ELR (cell line): ENCODE results near the gene GRK3.

ENCODE experiments used
- DNase-seq: peaks from one replicate; pipeline ENCODE4 v3.0.0-alpha.2; 2015; ENCODE audit warnings: low read depth

The GRK3 gene

DNA sequence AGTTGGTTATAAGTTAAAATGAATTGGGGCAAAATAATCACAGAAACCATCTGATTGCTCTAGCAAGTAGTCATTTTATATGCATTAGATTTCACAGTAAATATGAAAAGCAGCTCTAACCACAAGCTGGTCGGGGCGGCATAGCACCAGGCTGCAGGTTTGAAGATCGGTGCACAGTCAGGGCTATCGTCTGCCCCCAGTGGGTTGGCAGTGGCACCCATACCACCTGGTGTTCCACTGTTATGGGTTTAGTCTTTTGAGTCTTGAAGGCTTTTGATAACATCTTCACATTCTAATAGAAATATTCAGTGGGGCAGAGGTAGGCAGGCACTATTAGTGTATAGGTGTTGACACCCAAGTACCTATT is 62.1 kb downstream of the GRK3 start:
- DNase-seq = no peak

DNA sequence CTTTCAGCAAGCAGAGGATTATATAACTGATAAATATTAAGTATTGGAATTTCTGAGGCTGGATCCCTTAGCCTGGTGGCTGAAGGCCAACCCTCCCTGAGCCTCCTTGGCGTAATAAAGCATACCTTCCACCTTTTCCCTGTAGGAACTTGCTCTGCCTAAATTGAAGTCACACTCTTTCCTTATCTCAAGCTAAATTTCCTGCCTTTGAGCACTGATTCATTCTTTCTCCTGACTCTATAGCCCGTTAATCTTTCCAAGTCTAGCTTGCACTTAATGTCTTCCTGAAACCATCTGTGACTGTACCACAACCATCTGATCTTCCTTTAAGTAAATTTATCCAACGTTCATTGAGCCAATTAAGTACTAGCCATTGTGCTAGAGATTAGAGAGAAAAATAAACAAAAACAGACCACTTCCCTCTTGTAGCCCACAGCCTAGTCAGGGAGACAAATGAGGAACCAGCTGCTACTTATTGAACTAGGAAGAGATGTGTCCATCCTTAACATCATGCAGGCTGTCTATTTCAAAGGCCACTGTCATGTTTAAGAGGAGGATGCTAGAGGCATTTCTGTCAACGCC is 62.9 kb downstream of the GRK3 start:
- DNase-seq = no peak

DNA sequence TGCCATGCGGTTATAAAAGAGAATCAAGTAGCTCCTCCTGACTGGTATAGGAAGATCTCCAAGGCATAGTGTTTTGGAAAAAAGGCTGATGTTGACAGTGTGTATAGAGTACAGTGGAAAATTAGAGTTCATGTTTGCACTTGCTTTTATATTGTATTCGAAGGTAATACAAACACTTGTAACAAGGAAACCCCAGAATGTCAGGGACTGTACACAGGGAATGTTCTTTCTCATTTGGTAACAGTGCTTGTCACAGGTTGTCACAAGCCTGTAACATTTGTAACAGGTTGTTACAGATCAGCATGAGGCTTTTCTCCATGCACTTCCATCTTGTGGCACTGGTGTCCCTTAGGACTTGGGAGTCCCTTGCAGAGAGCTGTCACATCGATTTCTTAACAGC is 64.0 kb downstream of the GRK3 start:
- no peak for DNase-seq

DNA sequence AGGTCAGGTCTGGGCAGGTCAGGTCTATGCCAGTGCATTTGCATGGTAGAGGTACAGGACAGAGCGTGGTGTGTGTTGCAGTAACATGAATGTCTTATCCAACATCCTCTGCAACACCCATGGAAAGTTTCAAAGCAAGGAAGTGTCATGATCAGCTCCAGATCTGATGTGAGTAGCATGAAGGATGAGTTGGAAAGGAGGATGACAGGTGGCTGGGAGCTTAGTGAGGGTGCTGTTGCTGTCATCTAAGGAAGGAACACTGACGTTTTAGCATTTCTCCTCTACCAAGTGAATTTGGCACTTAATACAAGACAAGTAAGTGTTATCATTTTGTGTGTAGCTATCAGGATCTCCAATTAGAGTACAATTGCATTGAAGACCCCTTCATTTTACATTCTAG is 65.1 kb downstream of the GRK3 start:
- DNase-seq = no peak

DNA sequence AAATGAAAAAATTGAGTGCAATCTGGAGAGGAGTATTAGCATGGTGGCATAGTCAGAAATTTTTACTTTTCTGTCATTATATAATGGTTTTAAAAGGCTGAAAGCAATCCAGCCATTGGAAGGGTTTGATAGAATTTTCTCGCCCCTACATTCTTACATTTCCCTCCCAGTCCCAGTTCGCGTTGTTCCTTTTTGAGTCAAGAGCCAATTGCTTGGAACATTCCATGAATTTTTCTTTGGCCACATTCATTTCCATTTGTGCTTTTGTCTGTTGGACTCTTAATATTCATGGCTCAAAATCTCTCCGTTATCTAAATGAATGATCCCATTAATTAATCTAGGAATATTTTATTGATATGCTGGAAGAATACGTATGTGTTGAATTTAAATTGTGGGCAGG is 66.0 kb downstream of the GRK3 start:
- no peak for DNase-seq

DNA sequence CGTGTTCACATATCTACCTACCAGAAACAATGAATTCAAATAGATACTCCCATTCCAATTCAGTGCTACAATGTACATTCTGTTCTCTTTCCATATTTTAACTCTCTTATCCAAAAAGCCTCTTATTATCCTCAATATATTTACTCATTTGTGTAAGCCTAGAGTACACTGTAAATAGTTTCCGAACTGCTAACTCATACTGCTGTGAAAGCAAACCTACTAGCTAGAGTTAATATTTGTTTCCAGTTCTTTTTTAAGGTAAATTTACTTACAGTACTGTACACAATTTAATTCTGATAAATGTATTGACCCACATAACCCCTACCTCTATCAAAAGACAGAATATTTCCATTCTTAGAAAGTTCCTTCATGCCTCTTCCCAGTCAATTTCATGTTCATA is 71.8 kb downstream of the GRK3 start:
- no peak for DNase-seq

DNA sequence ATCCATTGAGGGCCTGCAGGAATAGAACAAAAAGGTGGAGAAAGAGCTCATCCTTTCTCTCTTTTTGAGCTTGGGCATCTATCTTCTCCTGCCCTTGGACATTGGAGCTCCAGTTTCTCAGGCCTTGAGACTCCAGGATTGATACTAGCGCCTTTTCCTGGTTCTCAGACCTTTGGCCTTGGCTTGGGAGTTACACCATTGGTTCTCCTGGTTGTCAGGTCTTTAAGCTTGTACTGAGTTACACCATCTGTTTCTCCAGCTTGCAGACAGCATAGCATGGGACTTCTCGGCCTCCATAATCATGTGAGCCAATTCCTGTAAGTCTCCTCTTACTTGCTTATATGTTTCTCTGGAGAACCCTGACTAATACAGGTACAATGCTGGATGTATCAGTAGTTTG is 72.6 kb downstream of the GRK3 start:
- DNase-seq = no peak

DNA sequence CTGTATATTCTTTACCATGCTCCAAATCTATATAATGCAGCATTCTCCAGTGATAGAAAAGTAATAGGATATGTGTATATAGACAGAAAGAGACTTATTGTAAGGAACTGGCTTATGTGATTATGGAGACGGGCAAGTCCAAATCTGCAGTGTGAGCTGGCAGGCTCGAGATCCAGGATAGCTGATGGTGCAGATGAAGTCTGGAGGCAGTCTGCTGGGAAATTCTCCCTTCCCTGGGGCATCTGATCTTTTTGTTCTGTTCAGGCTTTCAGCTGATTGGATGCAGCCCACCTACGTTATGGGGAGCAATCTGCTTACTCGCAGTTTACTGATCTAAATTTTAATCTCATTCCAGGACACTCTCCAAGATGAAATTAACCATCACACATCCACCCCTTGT is 73.2 kb downstream of the GRK3 start:
- DNase-seq = no peak

DNA sequence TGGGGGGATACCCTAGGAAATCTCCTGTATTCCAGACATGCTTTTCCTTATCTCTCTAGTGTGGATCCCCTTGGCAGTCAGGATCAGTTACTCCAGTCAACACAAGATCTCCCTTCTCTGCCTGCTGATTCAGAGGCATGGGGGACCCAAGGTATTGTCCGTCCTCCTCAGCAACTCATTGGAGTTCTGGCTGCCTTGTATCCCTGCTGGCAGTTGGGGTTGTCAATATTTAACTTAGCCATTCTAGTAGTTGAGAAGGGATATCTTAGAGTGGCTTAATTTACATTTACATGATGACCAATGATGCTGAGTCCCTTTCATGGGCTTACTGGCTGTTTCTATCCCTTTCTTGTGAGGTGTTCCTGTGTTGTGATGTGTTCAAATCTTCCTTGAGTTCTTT is 74.2 kb downstream of the GRK3 start:
- DNase-seq = no peak

DNA sequence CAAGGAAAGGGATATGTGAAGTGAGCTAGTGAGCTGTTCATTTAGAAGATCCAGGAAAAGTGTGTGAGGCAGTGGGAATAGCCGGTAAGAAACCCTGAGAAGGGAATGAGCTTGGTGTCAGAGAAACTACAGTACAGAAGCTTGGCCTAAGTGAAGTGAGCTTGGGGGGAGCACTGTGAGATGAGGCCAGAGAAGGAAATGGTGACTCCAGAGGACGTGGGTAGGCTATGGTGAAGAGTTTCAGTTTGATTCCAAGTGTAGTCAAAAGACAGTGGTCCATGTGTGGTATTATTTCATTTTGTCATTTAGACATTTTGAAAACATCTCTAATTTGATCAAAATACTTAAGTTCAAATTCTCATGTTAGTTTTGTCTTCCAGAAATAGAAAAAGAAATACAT is 77.2 kb downstream of the GRK3 start:
- no peak for DNase-seq

DNA sequence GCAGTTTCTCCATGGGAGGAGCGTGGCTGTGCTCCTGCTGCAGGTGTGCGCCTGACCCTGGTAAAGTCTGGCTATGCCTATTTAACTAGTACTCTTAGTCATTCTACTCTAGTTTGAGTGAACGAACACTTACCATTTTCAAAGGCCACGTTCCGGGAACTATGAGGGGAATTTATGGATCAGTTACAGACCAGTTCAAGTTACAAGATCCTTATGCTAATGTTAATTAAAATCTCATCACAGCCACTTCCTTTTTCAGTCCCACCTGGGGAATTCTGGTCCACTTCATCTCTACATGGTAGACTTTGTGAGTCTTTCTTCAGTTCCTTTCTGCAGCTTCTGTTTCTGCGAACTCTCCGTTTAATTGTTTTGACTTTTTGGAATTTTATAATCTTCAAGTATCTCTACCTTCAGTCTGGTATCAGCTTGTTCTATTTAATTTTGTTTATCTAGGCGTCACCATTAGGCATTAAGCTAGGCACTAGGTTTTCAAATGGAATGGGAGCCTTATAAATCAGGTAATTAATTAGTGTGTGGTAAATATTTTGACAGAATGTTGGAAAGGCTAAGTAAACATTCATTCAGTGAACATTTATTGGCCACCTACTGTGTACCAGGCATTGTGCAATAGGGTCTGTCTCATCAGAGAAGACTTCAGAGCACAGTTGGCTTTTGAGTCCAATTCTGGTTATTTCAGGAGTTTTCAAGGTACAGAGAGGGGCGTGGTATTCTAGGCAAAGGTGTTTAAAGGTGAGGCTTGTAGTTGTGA is 78.9 kb downstream of the GRK3 start:
- no peak for DNase-seq

DNA sequence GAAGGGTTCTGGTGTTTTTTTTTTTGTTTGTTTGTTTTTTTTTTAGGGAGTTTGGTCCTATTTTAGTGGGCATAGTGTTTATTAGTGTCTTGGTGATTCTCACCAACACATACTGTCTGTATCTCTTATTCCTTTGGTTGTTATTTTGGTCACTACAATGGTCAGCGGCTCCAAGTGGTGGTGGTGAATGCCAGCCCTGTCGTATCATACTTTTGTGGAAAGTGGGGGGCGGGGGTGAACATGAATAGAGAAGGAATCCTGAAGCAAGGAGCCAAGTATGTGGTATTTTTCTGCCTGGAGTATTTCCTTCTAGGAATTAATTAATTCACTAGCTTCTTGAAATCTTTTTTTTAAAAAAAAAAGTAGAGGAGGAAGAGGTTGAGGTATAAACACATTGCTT is 79.6 kb downstream of the GRK3 start:
- no peak for DNase-seq

DNA sequence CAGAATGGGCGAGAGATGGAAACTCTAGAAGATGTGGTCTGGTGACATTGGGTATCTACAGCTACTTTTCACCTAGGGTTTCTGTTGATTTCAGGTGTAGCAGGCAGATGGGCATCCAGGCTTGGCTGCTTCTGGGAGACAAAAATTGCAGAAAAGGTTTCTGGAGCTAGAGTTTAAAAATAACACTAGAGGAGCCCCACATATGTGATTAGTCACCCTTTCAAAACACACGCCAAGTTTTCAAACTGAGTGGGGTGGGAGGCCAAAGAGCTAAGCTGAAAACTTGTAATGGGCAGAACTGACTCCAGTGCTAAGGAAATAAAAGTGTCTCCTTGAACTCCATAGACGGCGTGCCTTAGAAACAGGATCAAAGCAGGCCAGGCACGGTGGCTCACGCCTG is 80.8 kb downstream of the GRK3 start:
- DNase-seq = no peak

DNA sequence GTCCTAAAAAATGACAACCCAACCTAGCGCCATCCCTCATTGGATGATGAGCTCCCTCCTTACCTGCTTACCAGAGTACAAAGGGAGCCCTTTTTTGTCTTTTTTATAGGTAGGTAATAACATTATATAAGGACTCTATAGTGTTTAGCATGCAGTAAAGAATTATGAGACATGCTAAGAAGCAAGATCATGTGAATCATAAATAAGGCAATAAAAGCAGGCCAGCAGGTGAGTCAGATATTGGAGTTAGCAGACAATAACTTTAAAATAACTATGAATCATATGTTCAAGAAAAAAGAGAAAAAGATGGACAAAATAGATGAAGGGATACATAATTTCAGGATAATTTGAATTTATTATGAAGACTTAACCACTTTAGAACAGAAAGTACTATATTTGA is 81.5 kb downstream of the GRK3 start:
- peak; percentile 49 for DNase-seq

DNA sequence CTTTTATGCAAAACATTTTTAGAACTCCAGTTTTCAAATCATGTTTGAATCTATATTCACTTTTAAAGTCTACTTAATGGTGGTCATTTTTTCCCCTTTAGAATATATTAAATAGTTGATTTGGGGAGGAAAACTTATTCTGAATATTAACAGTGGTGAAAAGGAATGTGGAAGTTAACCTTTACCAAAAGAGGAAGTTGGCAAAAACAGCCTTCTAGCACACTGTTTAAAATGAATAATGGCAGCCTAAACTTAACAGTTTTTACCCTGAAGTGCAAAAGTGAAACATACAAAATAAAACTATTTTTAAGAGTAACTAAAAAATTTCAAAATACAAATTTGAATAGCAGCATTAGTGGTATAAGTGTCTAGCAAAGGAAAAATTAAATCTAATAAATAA is 86.4 kb downstream of the GRK3 start:
- DNase-seq = no peak

DNA sequence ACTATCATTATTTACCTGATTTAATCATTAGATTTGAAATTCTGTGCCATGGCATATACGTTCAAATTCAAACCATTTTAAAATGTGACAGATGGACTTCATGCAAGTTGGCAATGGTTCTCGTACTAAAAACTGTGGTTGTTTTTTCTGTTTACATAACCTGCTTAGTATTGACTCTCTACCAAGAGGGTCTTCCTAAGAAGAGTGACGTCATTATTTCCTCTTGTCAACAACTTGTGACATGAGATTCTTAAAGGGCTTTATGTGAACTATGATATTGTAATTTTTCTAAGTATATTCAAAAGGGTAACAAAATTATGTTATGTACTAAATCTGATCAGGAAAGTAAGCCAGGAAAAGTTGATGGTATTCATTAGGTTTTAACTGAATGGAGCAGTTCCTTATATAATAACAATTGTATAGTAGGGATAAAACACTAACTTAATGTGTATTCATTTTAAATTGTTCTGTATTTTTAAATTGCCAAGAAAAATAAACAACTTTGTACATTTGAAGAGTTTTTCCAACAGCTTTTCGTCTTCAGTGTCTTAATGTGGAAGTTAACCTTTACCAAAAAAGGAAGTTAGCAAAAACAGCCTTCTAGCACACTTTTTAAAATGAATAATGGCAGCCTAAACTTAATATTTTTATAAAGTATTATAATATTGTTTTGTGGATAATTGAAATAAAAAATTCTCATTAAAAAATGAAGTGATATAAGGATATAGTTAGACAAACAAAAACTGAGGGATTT is 87.0 kb downstream of the GRK3 start:
- no peak for DNase-seq

DNA sequence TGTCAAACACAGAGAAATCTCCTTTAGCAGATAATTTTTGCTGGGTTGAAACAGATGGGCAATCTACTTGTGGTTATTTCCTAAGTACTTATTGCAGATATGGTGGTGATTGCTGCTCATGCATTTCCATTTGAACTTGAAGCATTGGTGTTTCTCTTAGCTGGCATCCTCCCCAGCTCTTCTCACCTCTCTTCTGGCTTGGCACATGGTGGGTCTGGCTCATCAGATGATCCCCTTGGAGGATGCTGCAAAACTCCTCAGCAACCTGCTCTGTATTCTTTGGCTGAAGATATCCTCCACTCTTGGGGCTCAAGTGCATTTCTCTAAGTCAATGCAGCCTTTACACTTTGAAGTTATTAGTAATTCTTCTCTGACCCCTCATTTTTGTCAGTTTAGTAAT is 90.2 kb downstream of the GRK3 start:
- DNase-seq = no peak

DNA sequence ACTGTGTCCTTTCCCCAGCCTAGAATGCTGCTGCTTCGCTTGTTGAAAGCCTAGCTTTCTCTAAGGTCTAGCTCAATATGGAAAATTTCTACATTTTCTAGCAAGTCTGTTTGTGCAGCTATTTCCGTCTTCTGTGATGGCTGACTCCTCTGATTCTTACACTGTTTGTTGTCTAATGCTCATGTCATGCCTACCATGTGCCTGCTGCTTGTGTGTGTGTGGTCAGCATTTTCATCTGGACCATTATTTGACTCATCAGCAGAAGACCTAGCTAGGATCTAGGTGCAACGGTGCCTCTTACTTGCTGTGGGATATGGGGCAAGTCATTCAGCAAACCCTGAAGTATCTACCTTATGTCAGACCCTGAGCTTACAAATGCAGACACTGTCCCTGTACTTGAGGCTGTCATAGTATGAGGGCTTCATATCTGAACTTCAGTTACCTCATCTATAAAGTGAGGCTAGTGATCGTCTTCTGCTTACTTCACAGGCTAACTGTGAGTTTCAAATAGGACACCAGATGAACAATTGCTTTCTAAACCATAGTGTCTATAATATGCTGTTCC is 91.0 kb downstream of the GRK3 start:
- no peak for DNase-seq

DNA sequence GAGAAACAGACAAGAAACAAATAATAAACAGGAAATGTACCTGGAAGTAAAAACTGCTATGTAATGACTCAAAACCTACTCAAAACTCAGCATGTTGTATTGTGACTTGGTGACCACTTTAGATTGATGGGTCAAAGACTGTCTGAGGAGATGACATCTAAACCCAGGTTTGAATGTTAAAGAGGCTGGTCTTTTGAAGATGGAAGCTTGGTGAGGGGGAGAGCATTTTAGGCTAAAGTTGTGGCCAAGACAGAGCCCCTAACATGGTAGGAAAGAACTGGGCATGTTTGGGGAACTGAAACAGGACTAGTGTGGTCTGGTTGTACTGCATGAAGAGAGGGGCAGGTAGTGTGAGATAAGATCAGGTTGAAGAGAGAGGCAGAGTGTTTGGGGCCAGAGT is 92.2 kb downstream of the GRK3 start:
- DNase-seq = no peak

DNA sequence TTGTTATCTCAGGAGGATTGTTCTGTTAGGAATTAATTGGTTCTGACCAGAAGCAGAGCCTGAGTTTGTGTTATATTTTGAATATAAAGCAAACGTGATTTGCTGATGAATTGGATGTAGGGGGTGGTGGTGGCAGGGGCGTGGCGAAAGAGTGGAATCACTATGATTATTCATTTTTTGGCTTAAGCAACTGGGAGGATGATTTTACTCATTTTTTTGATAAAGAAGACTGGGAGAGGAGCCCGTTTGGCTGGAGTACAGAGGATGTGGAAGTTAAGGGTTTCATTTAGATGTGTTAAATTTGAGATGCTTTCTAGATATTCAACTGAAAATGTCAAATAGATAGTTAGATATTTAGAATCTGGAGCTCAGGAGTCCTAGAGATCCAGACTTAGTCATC is 94.2 kb downstream of the GRK3 start:
- DNase-seq = no peak

DNA sequence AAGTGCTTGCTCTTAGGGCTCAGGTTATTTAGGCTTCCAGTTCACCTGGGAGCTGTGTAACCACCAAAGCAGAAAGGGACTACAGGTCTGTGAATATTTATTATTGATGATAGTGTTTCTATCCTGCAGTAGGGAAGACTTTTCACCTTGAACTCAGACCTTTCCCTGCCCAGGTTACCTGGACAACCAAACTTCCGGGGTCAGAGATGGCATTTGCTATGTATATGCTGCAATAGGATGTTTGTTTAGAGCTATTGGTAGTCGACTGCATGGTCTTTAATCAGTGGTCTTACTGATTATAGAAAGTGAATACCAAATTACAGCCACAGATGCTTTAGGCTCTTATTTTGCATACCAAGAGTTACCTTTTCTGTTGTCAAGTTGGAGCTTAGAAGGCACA is 94.9 kb downstream of the GRK3 start:
- DNase-seq = no peak

DNA sequence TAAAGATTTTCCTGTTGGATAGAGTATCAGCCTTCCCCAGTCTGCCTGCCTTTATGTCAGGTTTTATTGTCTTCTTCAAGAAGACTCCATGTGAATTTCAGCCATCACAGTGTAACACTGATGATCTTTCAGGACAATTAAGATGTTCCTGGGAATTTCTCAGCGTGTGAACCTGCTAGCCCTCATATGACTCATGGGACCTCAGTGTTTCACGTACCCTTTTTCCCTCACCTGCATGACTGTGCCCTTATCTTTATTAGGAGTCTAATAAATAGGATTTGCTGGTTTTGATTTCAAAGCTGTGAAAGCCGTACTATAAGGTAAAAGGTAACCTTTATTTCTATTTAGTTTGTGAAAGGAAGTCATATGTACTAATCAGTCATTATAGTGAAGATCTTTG is 95.9 kb downstream of the GRK3 start:
- DNase-seq = no peak

DNA sequence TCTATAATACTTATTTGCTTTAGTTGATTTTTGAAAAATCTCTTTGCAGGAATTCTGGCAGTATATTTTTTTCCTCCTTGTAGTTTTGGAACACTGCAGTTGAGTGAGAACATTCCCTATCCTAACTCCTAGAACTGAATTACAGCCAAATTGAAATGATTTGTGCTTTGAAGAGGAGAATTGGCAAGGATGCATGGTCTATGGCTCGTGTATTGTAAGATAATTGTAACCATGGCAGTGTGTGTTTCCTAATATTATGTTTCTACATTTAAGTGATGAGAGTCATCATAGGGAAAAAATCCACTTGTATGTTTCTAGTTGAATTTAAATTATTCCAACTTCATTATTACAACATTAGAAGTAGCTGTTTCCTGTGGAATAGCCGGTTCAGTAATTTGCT is 96.6 kb downstream of the GRK3 start:
- no peak for DNase-seq
